Colonic mucosa (tissue), 4 donors: ENCODE data around the gene KRT35. TPM values are rescaled to one million over a fixed set of nuclear protein-coding genes. Genes with fewer than 3 reads are reported as not detected.

Experiments
- DNase-seq: peaks from one replicate; pipeline ENCODE4 v3.0.0-alpha.2; 2020
- H3K27ac ChIP-seq: fragments of 200-600 bp; one replicate; pipeline ENCODE4 v1.8.0; 2021
- H3K27me3 ChIP-seq: fragments of 200-600 bp; one replicate; pipeline ENCODE4 v1.8.0; 2021
- H3K36me3 ChIP-seq: fragments of 200-600 bp; one replicate; pipeline ENCODE4 v1.8.0; 2021
- H3K4me1 ChIP-seq: fragments of 200-600 bp; one replicate; pipeline ENCODE4 v1.8.0; 2021; ENCODE audit warnings: mild to moderate bottlenecking
- H3K4me3 ChIP-seq: fragments of 200-600 bp; one replicate; pipeline ENCODE4 v1.8.0; 2021
- H3K9ac ChIP-seq, 2 donors: one replicate each; pipeline ENCODE4 v1.7.0; 2013; ENCODE audit warnings: control low read depth in 2 of 2, low read depth in 2 of 2, low read length in 2 of 2
- H3K9me3 ChIP-seq: fragments of 200-600 bp; one replicate; pipeline ENCODE4 v1.8.0; 2021
- CTCF ChIP-seq: fragments of 200-600 bp; IDR thresholded peaks from one replicate; pipeline ENCODE4 v1.8.0; 2022; ENCODE audit warnings: antibody characterized with exemption, mild to moderate bottlenecking
- intact Hi-C: fragments of 100-400 bp; cut with DNase I; formaldehyde crosslinking; loops from one replicate; pipeline ENCODE4 v1.14.1; 2022
- microRNA-seq: library from miRNA; unstranded; fragments of <30 nt; microRNA quantifications from one replicate; pipeline ENCODE4, GENCODE V29; 2019
- total RNA-seq, 2 donors: library from RNA; stranded (reverse); fragmentation: NEBNext Ultra II Directional in 1 of 2; extraction: Animal tissue kit (Norgen Biotek cat#: 25700) in 1 of 2; gene quantifications; one replicate each; pipeline ENCODE4 v1.2.1, GENCODE V29; 2021
- donor health status: healthy.
- donor health status: DM: no; HTN: no; CAD: no.
- donor health status: DM: no; HTN: no; CAD: no.

KRT35 gene
- total RNA-seq, 2 donors from 2014 or later = not detected

- H3K4me3 ChIP-seq = no peak overlapping the region
- TF ChIP-seq CTCF = no peak
- DNase-seq = no peak
- no peaks in the 10 kb centered on the region for H3K4me1 ChIP-seq
- no peaks in the 10 kb centered on the region for H3K36me3 ChIP-seq
- no peak overlapping the region for H3K9ac ChIP-seq
- no peaks in the 10 kb centered on the region for H3K27me3 ChIP-seq
- intact Hi-C loops = no loop called here
- no peak overlapping the region for H3K27ac ChIP-seq
- no peaks in the 10 kb centered on the region for H3K9me3 ChIP-seq
These were observed 52.2 kb downstream of the KRT35 start for GRCh38 chr17:41428591-41429291.

Small RNA genes within 50 kb of the gene (microRNA-seq; reads per million reads assigned to microRNA genes)
- gene MIR6510 = not detected

Other genes with a start within 250 kb of the KRT35 start
- not detected for gene KRTAP9-3, start 248.7 kb downstream of the KRT35 start, total RNA-seq
- gene KRTAP9-8, start 243.2 kb downstream of the KRT35 start, total RNA-seq = not detected
- not detected for gene KRTAP9-4, start 231.5 kb downstream of the KRT35 start, total RNA-seq
- not detected for gene KRTAP9-9, start 225.8 kb downstream of the KRT35 start, total RNA-seq
- gene KRTAP9-6, start 215.8 kb downstream of the KRT35 start, total RNA-seq = not detected
- not detected for gene KRTAP9-7, start 205.5 kb downstream of the KRT35 start, total RNA-seq
- gene KRTAP29-1, start 178.3 kb downstream of the KRT35 start, total RNA-seq = not detected
- gene KRTAP16-1, start 171.8 kb downstream of the KRT35 start, total RNA-seq = not detected
- gene KRTAP17-1, start 165.4 kb downstream of the KRT35 start, total RNA-seq = not detected
- gene KRT33A, start 130.3 kb downstream of the KRT35 start, total RNA-seq = not detected
- not detected for gene KRT33B, start 111.3 kb downstream of the KRT35 start, total RNA-seq
- not detected for gene KRT34, start 98.8 kb downstream of the KRT35 start, total RNA-seq
- not detected for gene KRT31, start 83.5 kb downstream of the KRT35 start, total RNA-seq
- gene KRT37, start 56.6 kb downstream of the KRT35 start, total RNA-seq = not detected
- gene KRT38, start 40.2 kb downstream of the KRT35 start, total RNA-seq = not detected
- gene KRT32, start 13.8 kb downstream of the KRT35 start, total RNA-seq = not detected
- not detected for gene KRT36, start 8.8 kb upstream of the KRT35 start, total RNA-seq
- under 1 TPM in 1 of 2 donors, not detected in 1; 0.25 TPM for gene KRT13, start 24.5 kb upstream of the KRT35 start, total RNA-seq
- gene KRT15, start 37.7 kb upstream of the KRT35 start, total RNA-seq = 10 to 100 TPM in 1 of 2 donors, 1 to 10 TPM in 1; 5.8 to 20.0 TPM
- 1,000 to 10,000 TPM; 2,159 to 2,203 TPM for gene KRT19, start 47.2 kb upstream of the KRT35 start, total RNA-seq
- not detected for gene KRT9, start 90.9 kb upstream of the KRT35 start, total RNA-seq
- not detected for gene KRT14, start 105.7 kb upstream of the KRT35 start, total RNA-seq
- not detected for gene KRT16, start 131.6 kb upstream of the KRT35 start, total RNA-seq
- 1 to 10 TPM in 1 of 2 donors, not detected in 1; 1.2 TPM for gene KRT17, start 143.4 kb upstream of the KRT35 start, total RNA-seq
- 100 to 1,000 TPM; 574 to 740 TPM for gene EIF1, start 207.7 kb upstream of the KRT35 start, total RNA-seq
- gene GAST, start 231.2 kb upstream of the KRT35 start, total RNA-seq = not detected